Lower leg skin (tissue), 3 donors: ENCODE data around the gene ENOPH1.

Experiments used
- CTCF ChIP-seq, 3 donors: fragments of 450-650 bp; IDR thresholded peaks; one replicate each; pipeline ENCODE4 v1.5.1; 2016; ENCODE audit warnings: antibody characterized with exemption in 3 of 3, mild to moderate bottlenecking in 3 of 3, moderate library complexity in 2 of 3
- POLR2A ChIP-seq, 2 donors: fragments of 450-650 bp; IDR thresholded peaks; one replicate each; pipeline ENCODE4 v1.6.1; 2016 to 2017; ENCODE audit warnings: antibody characterized with exemption in 2 of 2, mild to moderate bottlenecking in 1 of 2, moderate library complexity in 1 of 2

GRCh38 chr4:82500435-82501153 is 70.2 kb downstream of the ENOPH1 start:
- TF ChIP-seq POLR2A (IDR thresholded peaks at IDR 0.05) (no peak), CTCF (IDR thresholded peaks at IDR 0.05) (no peak)
